Smooth muscle cell (in vitro differentiated cells): ENCODE results near the gene PHC2. TPM values are rescaled to one million over a fixed set of nuclear protein-coding genes. Genes with fewer than 3 reads are reported as not detected.

Experiments used
- DNase-seq: peaks from one replicate; lab custom pipeline; 2025; ENCODE audit not compliant: unreplicated experiment; lab: John Stamatoyannopoulos, UW
- H2AFZ ChIP-seq: fragments of 200-600 bp; sonication (generic); 2 replicates; pipeline ENCODE4 v1.6.0; 2016; ENCODE audit warnings: antibody characterized with exemption, low read depth, mild to moderate bottlenecking
- H3F3A ChIP-seq: fragments of 200-600 bp; sonication (generic); 2 replicates; pipeline ENCODE4 v1.6.0; 2017; ENCODE audit warnings: antibody characterized with exemption, low read depth
- H3K27ac ChIP-seq: fragments of 200-600 bp; sonication (generic); 2 replicates; pipeline ENCODE4 v1.5.1; 2016; ENCODE audit warnings: low read depth, mild to moderate bottlenecking
- H3K27me3 ChIP-seq: fragments of 200-600 bp; sonication (generic); 2 replicates; pipeline ENCODE4 v1.6.1; 2016; ENCODE audit warnings: low read depth, mild to moderate bottlenecking
- H3K36me3 ChIP-seq: fragments of 200-600 bp; sonication (generic); 2 replicates; pipeline ENCODE4 v1.5.1; 2016; ENCODE audit warnings: low read depth
- H3K4me1 ChIP-seq: fragments of 200-600 bp; sonication (generic); 2 replicates; pipeline ENCODE4 v1.5.1; 2016; ENCODE audit warnings: low read depth
- H3K4me2 ChIP-seq: fragments of 200-600 bp; sonication (generic); 2 replicates; pipeline ENCODE4 v1.6.0; 2016; ENCODE audit warnings: mild to moderate bottlenecking
- H3K4me3 ChIP-seq: fragments of 200-600 bp; sonication (generic); 2 replicates; pipeline ENCODE4 v1.5.1; 2016; ENCODE audit warnings: mild to moderate bottlenecking
- H3K79me2 ChIP-seq: fragments of 200-600 bp; sonication (generic); 2 replicates; pipeline ENCODE4 v1.6.0; 2016; ENCODE audit warnings: low read depth, mild to moderate bottlenecking
- H3K9ac ChIP-seq: fragments of 200-600 bp; sonication (generic); 2 replicates; pipeline ENCODE4 v1.6.0; 2016; ENCODE audit warnings: low read depth
- H3K9me3 ChIP-seq: fragments of 200-600 bp; sonication (generic); replicated peaks from 2 replicates; pipeline ENCODE4 v1.5.1; 2016; ENCODE audit warnings: low read depth
- H4K20me1 ChIP-seq: fragments of 200-600 bp; sonication (generic); 2 replicates; pipeline ENCODE4 v1.6.0; 2016; ENCODE audit warnings: low read depth
- CTCF ChIP-seq: fragments of 200-600 bp; sonication (generic); IDR thresholded peaks from 2 replicates; pipeline ENCODE4 v1.5.1; 2017; ENCODE audit warnings: borderline replicate concordance, mild to moderate bottlenecking, antibody characterized with exemption; ENCODE audit not compliant: insufficient read depth, poor library complexity, severe bottlenecking
- WGBS: methylation state at CpG from one replicate; pipeline ENCODE4 v1.1.7; 2016; ENCODE audit warnings: low lambda C conversion rate; 5-methylcytosine and 5-hydroxymethylcytosine counted together
- polyA plus RNA-seq: library from polyadenylated mRNA; unstranded; fragments of >200 nt; fragmentation: Nextera tagmentation; extraction: Ambion mirVana; gene quantifications from 2 replicates; pipeline ENCODE4 v1.2.1, GENCODE V29; 2016
- total RNA-seq: library from RNA; depleted of rRNA; stranded (reverse); fragments of >200 nt; gene quantifications from 2 replicates; pipeline ENCODE4 v1.2.3, GENCODE V29; 2014

Gene PHC2
- total and polyA plus RNA-seq, 2 experiments from 2014 or later = 42.4 to 109 TPM

- no peaks in the 10 kb centered on the region for H3K9me3 ChIP-seq
- H3K4me2 ChIP-seq = no peak overlapping the region
- DNase-seq = no peak
- no peaks in the 10 kb centered on the region for H3K36me3 ChIP-seq
- no peak overlapping the region for H3K4me3 ChIP-seq
- peaks cover 16% of the 10 kb centered on the region for H3F3A ChIP-seq
- WGBS = 85% methylated on average over 5 of the region's 5 CpGs
- H3K4me1 ChIP-seq = peaks cover 69% of the 10 kb centered on the region
- no peak overlapping the region for H3K27ac ChIP-seq
- H3K79me2 ChIP-seq = no peaks in the 10 kb centered on the region
- no peak overlapping the region for H3K9ac ChIP-seq
- no peaks in the 10 kb centered on the region for H3K27me3 ChIP-seq
- no peak for TF ChIP-seq CTCF
- H4K20me1 ChIP-seq = no peaks in the 10 kb centered on the region
- H2AFZ ChIP-seq = no peak overlapping the region
These were observed 67.9 kb downstream of the PHC2 start for GRCh38 chr1:33363021-33363420.

GRCh38 chr1:33361532-33362235, 69.2 kb downstream of the PHC2 start:
- Histone ChIP-seq H3K27ac (peak overlapping the region; percentile 2), H3K9ac (no peak overlapping the region), H3K4me1 (peaks cover 62% of the 10 kb centered on the region)

GRCh38 chr1:33360367-33360766, 70.5 kb downstream of the PHC2 start:
- Histone ChIP-seq H3K27ac (no peak overlapping the region), H3K9ac (no peak overlapping the region), H3K4me2 (no peak overlapping the region), H3K4me1 (peaks cover 50% of the 10 kb centered on the region), H3F3A (peaks cover 16% of the 10 kb centered on the region), H4K20me1 (no peaks in the 10 kb centered on the region), H3K9me3 (no peaks in the 10 kb centered on the region), H3K79me2 (no peaks in the 10 kb centered on the region), H2AFZ (no peak overlapping the region), H3K36me3 (no peaks in the 10 kb centered on the region), H3K27me3 (no peaks in the 10 kb centered on the region), H3K4me3 (no peak overlapping the region)
- no peak for DNase-seq
- WGBS = 89% methylated on average over 1 of the region's 1 CpG
- no peak for TF ChIP-seq CTCF

More at GRCh38 chr1:33361532-33362235, 69.2 kb downstream of the PHC2 start:
- DNase-seq = no peak
- H3K9me3 ChIP-seq = no peaks in the 10 kb centered on the region
- H2AFZ ChIP-seq = no peak overlapping the region
- no peak for TF ChIP-seq CTCF
- WGBS = 41% methylated on average over 11 of the region's 11 CpGs
- H3K36me3 ChIP-seq = no peaks in the 10 kb centered on the region
- peaks cover 16% of the 10 kb centered on the region for H3F3A ChIP-seq
- peak overlapping the region; percentile 15 for H3K4me2 ChIP-seq
- no peaks in the 10 kb centered on the region for H3K79me2 ChIP-seq
- no peak overlapping the region for H3K4me3 ChIP-seq
- H4K20me1 ChIP-seq = no peaks in the 10 kb centered on the region
- no peaks in the 10 kb centered on the region for H3K27me3 ChIP-seq

DNA sequence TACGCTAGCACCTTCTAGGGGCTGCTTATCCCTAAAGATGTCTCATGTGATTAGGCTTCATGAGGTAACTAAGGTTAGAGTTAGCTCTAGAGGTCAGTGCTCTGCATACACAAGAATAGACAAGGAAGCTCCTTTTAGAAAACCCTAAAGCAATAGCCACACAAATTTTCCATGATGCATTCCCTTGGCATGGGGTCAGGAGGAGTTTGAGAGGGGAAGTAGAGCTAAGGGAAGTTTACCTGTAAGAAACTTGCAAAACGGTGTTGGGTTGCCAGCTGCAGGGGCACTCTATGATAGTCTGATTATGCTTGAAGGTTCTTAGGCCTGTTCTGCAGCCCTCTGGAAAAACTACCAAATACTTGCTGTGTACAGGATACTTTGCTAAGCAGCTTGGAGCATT, 71.0 kb downstream of the PHC2 start:
- no peak overlapping the region for H3K9ac ChIP-seq
- H4K20me1 ChIP-seq = no peaks in the 10 kb centered on the region
- no peak overlapping the region for H3K4me3 ChIP-seq
- peaks cover 46% of the 10 kb centered on the region for H3K4me1 ChIP-seq
- H3K27ac ChIP-seq = no peak overlapping the region
- no peak overlapping the region for H2AFZ ChIP-seq
- H3K79me2 ChIP-seq = no peaks in the 10 kb centered on the region
- 100% methylated on average over 2 of the region's 2 CpGs for WGBS
- no peaks in the 10 kb centered on the region for H3K36me3 ChIP-seq
- no peaks in the 10 kb centered on the region for H3K9me3 ChIP-seq
- H3K4me2 ChIP-seq = no peak overlapping the region
- H3F3A ChIP-seq = peaks cover 15% of the 10 kb centered on the region
- TF ChIP-seq CTCF = no peak
- no peak for DNase-seq
- H3K27me3 ChIP-seq = no peaks in the 10 kb centered on the region
